ENCODE results near the gene ANP32B. TPM values are rescaled to one million over a fixed set of nuclear protein-coding genes. Genes with fewer than 3 reads are reported as not detected.
"Not testable (repeated sequence)": the region's sequence is repeated elsewhere in the genome, so short reads cannot be mapped to it uniquely, and the experiment has no call there.

Gene ANP32B
- total and polyA plus RNA-seq, 2 experiments from 2014 or later = 13.1 to 114 TPM

DNA sequence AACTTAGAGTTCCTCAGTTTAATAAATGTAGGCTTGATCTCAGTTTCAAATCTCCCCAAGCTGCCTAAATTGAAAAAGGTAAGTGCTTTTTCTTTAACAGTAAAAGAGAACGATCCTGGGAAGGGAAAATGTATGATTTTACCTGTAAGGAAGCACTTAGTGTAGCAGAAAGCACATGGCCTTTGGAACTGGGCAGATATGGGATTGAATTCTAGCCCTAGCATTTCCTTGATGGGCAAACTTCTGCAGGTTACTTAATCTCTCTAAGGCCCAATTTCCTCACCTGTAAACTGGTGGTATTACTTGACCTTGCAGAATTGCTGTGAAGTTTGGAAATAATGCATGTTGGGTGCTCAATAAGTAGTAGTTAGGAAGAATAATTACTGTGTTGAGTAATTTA lies 11.6 kb downstream of the ANP32B start:
- H3K79me2 ChIP-seq (replicated peaks; ENCODE audit: insufficient read depth) = peaks cover 73% of the 10 kb centered on the region
- no peak overlapping the region for H3K4me3 ChIP-seq
- Mint-ChIP-seq H3K27me3 (ENCODE audit: insufficient read depth, low read depth, poor library complexity) (no peaks in the 10 kb centered on the region), H3K9me3 (no peaks in the 10 kb centered on the region), H3K36me3 (ENCODE audit: low read depth) (peaks cover 35% of the 10 kb centered on the region), H3K27ac (no peak overlapping the region), H3K4me3 (no peak overlapping the region), H3K4me1 (peaks cover 6% of the 10 kb centered on the region)
- H2AFZ ChIP-seq = no peak overlapping the region
- H3K27me3 ChIP-seq (ENCODE audit: insufficient read depth) = no peaks in the 10 kb centered on the region
- H3K4me1 ChIP-seq (ENCODE audit: insufficient read depth) = no peaks in the 10 kb centered on the region
- no peaks in the 10 kb centered on the region for H3K9me2 ChIP-seq (ENCODE audit: insufficient read depth)
- DNase-seq (ENCODE audit: low spot score) (no peak), ATAC-seq (no peak)
- peaks cover 24% of the 10 kb centered on the region for H3K36me3 ChIP-seq (ENCODE audit: insufficient read depth)
- no peak overlapping the region for H3K4me2 ChIP-seq
- TF ChIP-seq POLR2AphosphoS5 (IDR thresholded peaks at IDR 0.05; ENCODE audit: low read depth) (no peak), EZH2 (IDR thresholded peaks at IDR 0.05; ENCODE audit: low read depth, unreplicated experiment) (no peak), STAT1 (IDR thresholded peaks at IDR 0.05; ENCODE audit: unreplicated experiment) (no peak)
- TF ChIP-seq, protein P1, sequence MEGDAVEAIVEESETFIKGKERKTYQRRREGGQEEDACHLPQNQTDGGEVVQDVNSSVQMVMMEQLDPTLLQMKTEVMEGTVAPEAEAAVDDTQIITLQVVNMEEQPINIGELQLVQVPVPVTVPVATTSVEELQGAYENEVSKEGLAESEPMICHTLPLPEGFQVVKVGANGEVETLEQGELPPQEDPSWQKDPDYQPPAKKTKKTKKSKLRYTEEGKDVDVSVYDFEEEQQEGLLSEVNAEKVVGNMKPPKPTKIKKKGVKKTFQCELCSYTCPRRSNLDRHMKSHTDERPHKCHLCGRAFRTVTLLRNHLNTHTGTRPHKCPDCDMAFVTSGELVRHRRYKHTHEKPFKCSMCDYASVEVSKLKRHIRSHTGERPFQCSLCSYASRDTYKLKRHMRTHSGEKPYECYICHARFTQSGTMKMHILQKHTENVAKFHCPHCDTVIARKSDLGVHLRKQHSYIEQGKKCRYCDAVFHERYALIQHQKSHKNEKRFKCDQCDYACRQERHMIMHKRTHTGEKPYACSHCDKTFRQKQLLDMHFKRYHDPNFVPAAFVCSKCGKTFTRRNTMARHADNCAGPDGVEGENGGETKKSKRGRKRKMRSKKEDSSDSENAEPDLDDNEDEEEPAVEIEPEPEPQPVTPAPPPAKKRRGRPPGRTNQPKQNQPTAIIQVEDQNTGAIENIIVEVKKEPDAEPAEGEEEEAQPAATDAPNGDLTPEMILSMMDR (conservative IDR thresholded peaks at IDR 0.05; ENCODE audit: low read depth in 2 of 2) = no peak
- TF ChIP-seq, protein P2, sequence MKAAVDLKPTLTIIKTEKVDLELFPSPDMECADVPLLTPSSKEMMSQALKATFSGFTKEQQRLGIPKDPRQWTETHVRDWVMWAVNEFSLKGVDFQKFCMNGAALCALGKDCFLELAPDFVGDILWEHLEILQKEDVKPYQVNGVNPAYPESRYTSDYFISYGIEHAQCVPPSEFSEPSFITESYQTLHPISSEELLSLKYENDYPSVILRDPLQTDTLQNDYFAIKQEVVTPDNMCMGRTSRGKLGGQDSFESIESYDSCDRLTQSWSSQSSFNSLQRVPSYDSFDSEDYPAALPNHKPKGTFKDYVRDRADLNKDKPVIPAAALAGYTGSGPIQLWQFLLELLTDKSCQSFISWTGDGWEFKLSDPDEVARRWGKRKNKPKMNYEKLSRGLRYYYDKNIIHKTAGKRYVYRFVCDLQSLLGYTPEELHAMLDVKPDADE (IDR thresholded peaks at IDR 0.05) = no peak
- no peaks in the 10 kb centered on the region for H3F3A ChIP-seq (replicated peaks; ENCODE audit: low read depth)
- no peak overlapping the region for H3K27ac ChIP-seq (ENCODE audit: low read depth)
- peaks cover 54% of the 10 kb centered on the region for H4K20me1 ChIP-seq (replicated peaks; ENCODE audit: insufficient read depth)

DNA sequence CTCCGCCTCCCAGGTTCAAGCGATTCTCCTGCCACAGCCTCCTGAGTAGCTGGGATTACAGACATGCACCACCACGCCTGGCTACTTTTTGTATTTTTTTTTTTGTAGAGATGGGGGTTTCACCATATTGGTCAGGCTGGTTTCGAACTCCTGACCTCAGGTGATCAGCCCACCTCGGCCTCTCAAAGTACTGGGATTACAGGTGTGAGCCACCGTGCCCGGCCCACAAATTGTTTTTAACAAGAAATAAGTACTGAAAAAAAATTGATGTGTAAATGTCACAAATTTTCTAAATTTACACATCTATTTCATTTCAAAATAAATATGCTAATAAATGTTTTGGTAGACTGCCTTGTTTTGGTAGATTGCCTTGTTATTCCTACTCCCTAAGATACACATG lies 13.5 kb downstream of the ANP32B start:
- peaks cover 53% of the 10 kb centered on the region for H3K79me2 ChIP-seq (replicated peaks; ENCODE audit: insufficient read depth)

DNA sequence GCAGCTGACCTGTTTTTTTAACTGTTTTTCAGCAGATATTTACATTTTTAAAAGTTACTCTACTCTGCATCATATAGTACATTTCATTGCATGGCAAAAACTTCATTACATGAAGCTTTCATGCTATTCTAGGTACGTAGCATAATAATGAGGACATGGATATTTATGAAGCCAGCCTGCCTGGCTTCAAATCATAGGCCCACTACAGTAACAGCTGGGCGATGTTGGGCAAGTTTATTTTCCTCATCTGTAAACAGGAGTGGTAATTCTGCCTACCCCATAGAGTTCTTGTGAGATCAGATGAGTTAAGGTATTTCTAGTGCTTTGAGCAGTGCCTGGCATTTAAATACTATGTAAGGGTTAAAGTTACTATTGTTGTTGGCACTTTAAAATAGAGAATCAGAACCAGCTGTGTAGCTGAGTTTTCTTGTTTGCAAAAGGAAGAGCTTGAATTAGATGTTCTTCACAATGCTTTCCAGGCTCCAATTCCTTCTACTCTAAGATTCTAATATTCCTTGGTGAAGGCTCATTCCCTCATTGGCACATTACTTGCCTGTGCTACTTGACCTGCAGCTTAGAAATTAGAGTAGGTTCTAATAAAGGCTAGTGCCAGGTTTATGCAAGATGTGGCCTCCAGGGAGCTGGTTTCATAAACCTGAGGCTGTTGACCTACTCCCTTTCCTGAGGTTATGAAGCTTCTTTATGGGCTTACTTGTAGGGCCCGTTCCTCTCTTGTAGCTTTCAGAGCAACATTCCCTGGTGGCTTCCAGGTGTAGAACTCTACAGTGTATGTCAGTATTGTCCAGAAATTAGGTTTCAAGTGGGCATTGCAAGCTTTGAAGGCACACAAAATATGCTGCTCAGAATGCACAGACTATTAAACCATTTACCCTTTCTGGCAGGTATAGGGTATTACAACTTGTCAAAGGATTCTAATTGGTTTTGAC lies 14.5 kb downstream of the ANP32B start:
- Histone ChIP-seq H3K79me2 (replicated peaks; ENCODE audit: insufficient read depth) (peaks cover 44% of the 10 kb centered on the region), H3K4me2 (no peak overlapping the region)
- H3K4me1 Mint-ChIP-seq = no peaks in the 10 kb centered on the region; the same call in 2 of the 3 replicates
- TF ChIP-seq ZNF114 (CRISPR knock-in tag; IDR thresholded peaks at IDR 0.05) (no peak), EZH2 (IDR thresholded peaks at IDR 0.05; ENCODE audit: low read depth, unreplicated experiment) (no peak), POLR2AphosphoS5 (IDR thresholded peaks at IDR 0.05; ENCODE audit: low read depth) (no peak), STAT1 (IDR thresholded peaks at IDR 0.05; ENCODE audit: unreplicated experiment) (no peak), EZH2phosphoT487 (IDR thresholded peaks at IDR 0.05; ENCODE audit: unreplicated experiment) (no peak), ZNF331 (CRISPR knock-in tag; IDR thresholded peaks at IDR 0.05; ENCODE audit: low read depth) (no peak), CREB1 (CRISPR knock-in tag; IDR thresholded peaks at IDR 0.05; ENCODE audit: low read depth) (no peak)
- TF ChIP-seq, protein P2 (IDR thresholded peaks at IDR 0.05) = no peak
- TF ChIP-seq, protein P3, sequence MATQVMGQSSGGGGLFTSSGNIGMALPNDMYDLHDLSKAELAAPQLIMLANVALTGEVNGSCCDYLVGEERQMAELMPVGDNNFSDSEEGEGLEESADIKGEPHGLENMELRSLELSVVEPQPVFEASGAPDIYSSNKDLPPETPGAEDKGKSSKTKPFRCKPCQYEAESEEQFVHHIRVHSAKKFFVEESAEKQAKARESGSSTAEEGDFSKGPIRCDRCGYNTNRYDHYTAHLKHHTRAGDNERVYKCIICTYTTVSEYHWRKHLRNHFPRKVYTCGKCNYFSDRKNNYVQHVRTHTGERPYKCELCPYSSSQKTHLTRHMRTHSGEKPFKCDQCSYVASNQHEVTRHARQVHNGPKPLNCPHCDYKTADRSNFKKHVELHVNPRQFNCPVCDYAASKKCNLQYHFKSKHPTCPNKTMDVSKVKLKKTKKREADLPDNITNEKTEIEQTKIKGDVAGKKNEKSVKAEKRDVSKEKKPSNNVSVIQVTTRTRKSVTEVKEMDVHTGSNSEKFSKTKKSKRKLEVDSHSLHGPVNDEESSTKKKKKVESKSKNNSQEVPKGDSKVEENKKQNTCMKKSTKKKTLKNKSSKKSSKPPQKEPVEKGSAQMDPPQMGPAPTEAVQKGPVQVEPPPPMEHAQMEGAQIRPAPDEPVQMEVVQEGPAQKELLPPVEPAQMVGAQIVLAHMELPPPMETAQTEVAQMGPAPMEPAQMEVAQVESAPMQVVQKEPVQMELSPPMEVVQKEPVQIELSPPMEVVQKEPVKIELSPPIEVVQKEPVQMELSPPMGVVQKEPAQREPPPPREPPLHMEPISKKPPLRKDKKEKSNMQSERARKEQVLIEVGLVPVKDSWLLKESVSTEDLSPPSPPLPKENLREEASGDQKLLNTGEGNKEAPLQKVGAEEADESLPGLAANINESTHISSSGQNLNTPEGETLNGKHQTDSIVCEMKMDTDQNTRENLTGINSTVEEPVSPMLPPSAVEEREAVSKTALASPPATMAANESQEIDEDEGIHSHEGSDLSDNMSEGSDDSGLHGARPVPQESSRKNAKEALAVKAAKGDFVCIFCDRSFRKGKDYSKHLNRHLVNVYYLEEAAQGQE (IDR thresholded peaks at IDR 0.05; ENCODE audit: unreplicated experiment) = no peak

More for the DNA sequence above, 13.5 kb downstream of the ANP32B start:
- not testable (repeated sequence) for DNase-seq (ENCODE audit: low spot score); H3K4me3 ChIP-seq; H3F3A ChIP-seq (replicated peaks; ENCODE audit: low read depth); H3K4me2 ChIP-seq; H2AFZ ChIP-seq; H3K4me1 ChIP-seq (ENCODE audit: insufficient read depth); H3K27me3 ChIP-seq (ENCODE audit: insufficient read depth); H3K9me3 Mint-ChIP-seq; H3K27me3 Mint-ChIP-seq (ENCODE audit: insufficient read depth, low read depth, poor library complexity); H3K4me3 Mint-ChIP-seq; H3K9me2 ChIP-seq (ENCODE audit: insufficient read depth); H3K27ac ChIP-seq (ENCODE audit: low read depth); ATAC-seq; H3K27ac Mint-ChIP-seq; H3K4me1 Mint-ChIP-seq
- Histone ChIP-seq H4K20me1 (replicated peaks; ENCODE audit: insufficient read depth) (peaks cover 51% of the 10 kb centered on the region), H3K36me3 (ENCODE audit: insufficient read depth) (peaks cover 24% of the 10 kb centered on the region)
- H3K36me3 Mint-ChIP-seq (ENCODE audit: low read depth) = peaks cover 42% of the 10 kb centered on the region

More for the DNA sequence above, 14.5 kb downstream of the ANP32B start:
- H3K36me3 Mint-ChIP-seq (ENCODE audit: low read depth) = peaks cover 45% of the 10 kb centered on the region
- H3K36me3 ChIP-seq (ENCODE audit: insufficient read depth) = peaks cover 24% of the 10 kb centered on the region
- H3K4me1 ChIP-seq (ENCODE audit: insufficient read depth) = no peaks in the 10 kb centered on the region
- H3F3A ChIP-seq (replicated peaks; ENCODE audit: low read depth) = no peaks in the 10 kb centered on the region
- no peaks in the 10 kb centered on the region for H3K27me3 ChIP-seq (ENCODE audit: insufficient read depth)
- H3K27ac ChIP-seq (ENCODE audit: low read depth) = no peak overlapping the region
- H4K20me1 ChIP-seq (replicated peaks; ENCODE audit: insufficient read depth) = peaks cover 46% of the 10 kb centered on the region
- no peaks in the 10 kb centered on the region for H3K27me3 Mint-ChIP-seq (ENCODE audit: insufficient read depth, low read depth, poor library complexity)
- H3K9me3 Mint-ChIP-seq = no peaks in the 10 kb centered on the region
- H3K27ac Mint-ChIP-seq = no peak overlapping the region
- H3K4me3 Mint-ChIP-seq = no peak overlapping the region
- ATAC-seq (no peak), DNase-seq (ENCODE audit: low spot score) (no peak)
- H3K9me2 ChIP-seq (ENCODE audit: insufficient read depth) = no peaks in the 10 kb centered on the region
- H2AFZ ChIP-seq = no peak overlapping the region
- no peak overlapping the region for H3K4me3 ChIP-seq

All from GM23338 (cell line).